Measurements from ENCODE around the gene CLNK. TPM values are rescaled to one million over a fixed set of nuclear protein-coding genes. Genes with fewer than 3 reads are reported as not detected.

CLNK gene
- total RNA-seq, 1 donor from 2014 or later: not detected

GRCh38 chr4:10703156-10703555, 18.6 kb upstream of the CLNK start:
- H3K9me3 Mint-ChIP-seq (ENCODE audit: low read depth): peaks cover 8% of the 10 kb centered on the region
- DNase-seq (ENCODE audit: low spot score): no peak
- no peak overlapping the region for H3K27ac Mint-ChIP-seq (ENCODE audit: unreplicated experiment)
- peaks cover 33% of the 10 kb centered on the region for H3K4me1 Mint-ChIP-seq (ENCODE audit: low read depth)
- H3K27me3 Mint-ChIP-seq (ENCODE audit: low read depth): peaks cover 4% of the 10 kb centered on the region
- no peaks in the 10 kb centered on the region for H3K36me3 Mint-ChIP-seq (ENCODE audit: low read depth)
- H3K4me3 Mint-ChIP-seq (ENCODE audit: unreplicated experiment): no peak overlapping the region
- TF ChIP-seq CTCF (IDR thresholded peaks at IDR 0.05): no peak

- no peak overlapping the region for H3K27ac Mint-ChIP-seq (ENCODE audit: unreplicated experiment)
- no peaks in the 10 kb centered on the region for H3K27me3 Mint-ChIP-seq (ENCODE audit: low read depth)
- no peak for DNase-seq (ENCODE audit: low spot score)
Observed at GRCh38 chr4:10701702-10702460, 17.3 kb upstream of the CLNK start.

GRCh38 chr4:10701161-10701560, 16.6 kb upstream of the CLNK start:
- H3K27me3 Mint-ChIP-seq (ENCODE audit: low read depth): no peaks in the 10 kb centered on the region
- H3K9me3 Mint-ChIP-seq (ENCODE audit: low read depth): peaks cover 12% of the 10 kb centered on the region
- DNase-seq (ENCODE audit: low spot score): no peak
- TF ChIP-seq CTCF (IDR thresholded peaks at IDR 0.05): no peak
- no peaks in the 10 kb centered on the region for H3K36me3 Mint-ChIP-seq (ENCODE audit: low read depth)
- peaks cover 28% of the 10 kb centered on the region for H3K4me1 Mint-ChIP-seq (ENCODE audit: low read depth)
- no peak overlapping the region for H3K4me3 Mint-ChIP-seq (ENCODE audit: unreplicated experiment)
- H3K27ac Mint-ChIP-seq (ENCODE audit: unreplicated experiment): no peak overlapping the region

More at GRCh38 chr4:10701702-10702460, 17.3 kb upstream of the CLNK start:
- H3K4me3 Mint-ChIP-seq (ENCODE audit: unreplicated experiment): no peak overlapping the region
- peaks cover 12% of the 10 kb centered on the region for H3K9me3 Mint-ChIP-seq (ENCODE audit: low read depth)
- no peaks in the 10 kb centered on the region for H3K36me3 Mint-ChIP-seq (ENCODE audit: low read depth)
- TF ChIP-seq CTCF (IDR thresholded peaks at IDR 0.05): no peak
- H3K4me1 Mint-ChIP-seq (ENCODE audit: low read depth): peaks cover 33% of the 10 kb centered on the region

- H3K9me3 Mint-ChIP-seq (ENCODE audit: low read depth): peaks cover 12% of the 10 kb centered on the region
- H3K27me3 Mint-ChIP-seq (ENCODE audit: low read depth): no peaks in the 10 kb centered on the region
- no peaks in the 10 kb centered on the region for H3K4me1 Mint-ChIP-seq (ENCODE audit: low read depth)
- no peak overlapping the region for H3K27ac Mint-ChIP-seq (ENCODE audit: unreplicated experiment)
- no peak for DNase-seq (ENCODE audit: low spot score)
- H3K36me3 Mint-ChIP-seq (ENCODE audit: low read depth): no peaks in the 10 kb centered on the region
- no peak overlapping the region for H3K4me3 Mint-ChIP-seq (ENCODE audit: unreplicated experiment)
- TF ChIP-seq CTCF (IDR thresholded peaks at IDR 0.05): no peak
Observed at GRCh38 chr4:10698172-10698571, 13.6 kb upstream of the CLNK start.

- Mint-ChIP-seq H3K36me3 (ENCODE audit: low read depth) (no peaks in the 10 kb centered on the region), H3K27ac (ENCODE audit: unreplicated experiment) (no peak overlapping the region), H3K9me3 (ENCODE audit: low read depth) (peaks cover 12% of the 10 kb centered on the region), H3K4me1 (ENCODE audit: low read depth) (peaks cover 3% of the 10 kb centered on the region), H3K4me3 (ENCODE audit: unreplicated experiment) (no peak overlapping the region), H3K27me3 (ENCODE audit: low read depth) (no peaks in the 10 kb centered on the region)
- DNase-seq (ENCODE audit: low spot score): no peak
- TF ChIP-seq CTCF (IDR thresholded peaks at IDR 0.05): no peak
Observed at GRCh38 chr4:10697086-10697485, 12.5 kb upstream of the CLNK start.
